OCI-LY3 (cell line): ENCODE data around the gene PMM1.
"Not testable (repeated sequence)": the region's sequence is repeated elsewhere in the genome, so short reads cannot be mapped to it uniquely, and the experiment has no call there.

ENCODE experiments used
- H2AFZ ChIP-seq: fragments of 200-600, 300-600 bp; shearing (Covaris generic); 2 replicates; pipeline ENCODE4 v1.6.0; 2014; ENCODE audit warnings: antibody characterized with exemption, low read depth, low read length
- H3K27ac ChIP-seq: fragments of 200-600, 300-600 bp; sonication (generic); 2 replicates; pipeline ENCODE4 v1.5.1; 2014; ENCODE audit warnings: mild to moderate bottlenecking, low read length, moderate library complexity, mixed read lengths
- H3K27me3 ChIP-seq: fragments of 200-600, 300-600 bp; sonication (generic); 2 replicates; pipeline ENCODE4 v1.6.1; 2014; ENCODE audit warnings: low read depth, low read length, mixed read lengths
- H3K36me3 ChIP-seq: fragments of 200-600, 300-600 bp; sonication (generic); replicated peaks from 2 replicates; pipeline ENCODE3; 2014; ENCODE audit warnings: low read depth, low read length, mixed read lengths
- H3K4me1 ChIP-seq: fragments of 300-600, 200-600 bp; sonication (generic); 2 replicates; pipeline ENCODE4 v1.6.1; 2014; ENCODE audit warnings: low read length, mixed read lengths
- H3K4me2 ChIP-seq: fragments of 200-600, 300-600 bp; sonication (generic); 2 replicates; pipeline ENCODE4 v1.6.1; 2014; ENCODE audit warnings: low read length, mixed read lengths
- H3K4me3 ChIP-seq: fragments of 300-600, 200-600 bp; sonication (generic); 2 replicates; pipeline ENCODE4 v1.5.1; 2014; ENCODE audit warnings: antibody characterized with exemption, mild to moderate bottlenecking, low read length, moderate library complexity
- H3K79me2 ChIP-seq: fragments of 300-600, 200-600 bp; shearing (Covaris generic); 2 replicates; pipeline ENCODE4 v1.6.1; 2014; ENCODE audit warnings: mild to moderate bottlenecking, low read length, mixed read lengths
- H3K9ac ChIP-seq: fragments of 300-600, 200-600 bp; shearing (Covaris generic); 2 replicates; pipeline ENCODE4 v1.6.0; 2014; ENCODE audit warnings: mild to moderate bottlenecking, low read length, moderate library complexity
- H3K9me3 ChIP-seq: fragments of 200-600, 300-600 bp; shearing (Covaris generic); 2 replicates; pipeline ENCODE4 v1.6.1; 2014; ENCODE audit warnings: low read length, mixed read lengths; ENCODE audit not compliant: insufficient read depth
- H4K20me1 ChIP-seq: fragments of 200-600, 300-600 bp; sonication (generic); 2 replicates; pipeline ENCODE4 v1.6.1; 2016; ENCODE audit warnings: low read length, mixed read lengths; ENCODE audit not compliant: insufficient read depth
- EZH2phosphoT487 ChIP-seq: fragments of 200-600 bp; shearing (Covaris generic); IDR thresholded peaks from 2 replicates; pipeline ENCODE4 v1.6.1; 2018; ENCODE audit warnings: antibody characterized with exemption, mixed run types, low read depth
- TF ChIP-seq, protein P1 (sequence below): fragments of 200-600, 300-600 bp; sonication (generic); IDR thresholded peaks from 2 replicates; pipeline ENCODE4 v1.5.1; 2014; ENCODE audit warnings: antibody characterized with exemption, low read length, low read depth

Gene PMM1

DNA sequence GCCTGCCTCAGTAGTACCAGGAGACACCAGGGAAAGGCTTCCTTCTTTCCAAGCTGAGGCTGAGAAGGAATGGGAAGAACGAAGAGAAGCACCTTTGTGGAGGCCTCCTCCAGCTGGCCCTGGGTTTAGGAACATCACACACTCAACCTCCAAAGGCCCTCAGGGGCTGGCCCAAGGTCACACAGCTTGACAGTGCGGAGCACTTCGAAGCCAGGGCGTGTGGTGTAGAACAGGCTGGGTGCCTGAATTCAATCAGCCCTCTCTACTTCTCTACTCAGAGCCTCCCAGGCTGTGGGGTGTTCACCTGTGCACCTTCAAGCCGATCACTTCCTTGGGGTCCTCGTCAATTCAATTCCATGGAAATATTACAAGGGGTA is 29.6 kb downstream of the PMM1 start:
- Histone ChIP-seq H4K20me1 (no peaks in the 10 kb centered on the region), H3K9me3 (no peaks in the 10 kb centered on the region), H3K4me2 (no peak overlapping the region), H3K79me2 (no peaks in the 10 kb centered on the region), H3K27me3 (peaks cover 24% of the 10 kb centered on the region), H2AFZ (no peak overlapping the region), H3K27ac (no peak overlapping the region), H3K4me3 (no peak overlapping the region), H3K9ac (no peak overlapping the region), H3K4me1 (no peaks in the 10 kb centered on the region), H3K36me3 (no peaks in the 10 kb centered on the region)
- no peak for TF ChIP-seq EZH2phosphoT487
- TF ChIP-seq, protein P1, sequence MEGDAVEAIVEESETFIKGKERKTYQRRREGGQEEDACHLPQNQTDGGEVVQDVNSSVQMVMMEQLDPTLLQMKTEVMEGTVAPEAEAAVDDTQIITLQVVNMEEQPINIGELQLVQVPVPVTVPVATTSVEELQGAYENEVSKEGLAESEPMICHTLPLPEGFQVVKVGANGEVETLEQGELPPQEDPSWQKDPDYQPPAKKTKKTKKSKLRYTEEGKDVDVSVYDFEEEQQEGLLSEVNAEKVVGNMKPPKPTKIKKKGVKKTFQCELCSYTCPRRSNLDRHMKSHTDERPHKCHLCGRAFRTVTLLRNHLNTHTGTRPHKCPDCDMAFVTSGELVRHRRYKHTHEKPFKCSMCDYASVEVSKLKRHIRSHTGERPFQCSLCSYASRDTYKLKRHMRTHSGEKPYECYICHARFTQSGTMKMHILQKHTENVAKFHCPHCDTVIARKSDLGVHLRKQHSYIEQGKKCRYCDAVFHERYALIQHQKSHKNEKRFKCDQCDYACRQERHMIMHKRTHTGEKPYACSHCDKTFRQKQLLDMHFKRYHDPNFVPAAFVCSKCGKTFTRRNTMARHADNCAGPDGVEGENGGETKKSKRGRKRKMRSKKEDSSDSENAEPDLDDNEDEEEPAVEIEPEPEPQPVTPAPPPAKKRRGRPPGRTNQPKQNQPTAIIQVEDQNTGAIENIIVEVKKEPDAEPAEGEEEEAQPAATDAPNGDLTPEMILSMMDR = no peak

DNA sequence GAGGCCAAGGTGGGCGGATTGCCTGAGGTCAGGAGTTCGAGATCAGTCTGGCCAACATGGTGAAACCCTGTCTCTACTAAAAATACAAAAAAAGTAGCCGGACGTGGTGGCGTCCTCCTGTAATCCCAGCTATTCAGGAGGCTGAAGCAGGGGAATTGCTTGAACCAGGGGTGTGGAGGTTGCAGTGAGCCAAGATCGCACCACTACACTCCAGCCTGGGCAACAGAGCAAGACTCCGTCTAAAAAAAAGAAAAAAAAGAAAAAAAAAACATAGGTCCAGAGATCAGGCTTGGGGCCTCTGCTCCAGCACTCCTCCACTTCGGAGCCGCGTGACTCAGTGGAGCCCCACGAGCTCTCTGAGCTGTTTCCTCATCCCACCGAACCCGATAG is 31.4 kb downstream of the PMM1 start:
- H2AFZ ChIP-seq, H3K79me2 ChIP-seq, H3K4me3 ChIP-seq, H3K9me3 ChIP-seq, H3K4me1 ChIP-seq, H4K20me1 ChIP-seq, H3K36me3 ChIP-seq, H3K27ac ChIP-seq, H3K4me2 ChIP-seq, H3K9ac ChIP-seq: not testable (repeated sequence)
- peaks cover 24% of the 10 kb centered on the region for H3K27me3 ChIP-seq

DNA sequence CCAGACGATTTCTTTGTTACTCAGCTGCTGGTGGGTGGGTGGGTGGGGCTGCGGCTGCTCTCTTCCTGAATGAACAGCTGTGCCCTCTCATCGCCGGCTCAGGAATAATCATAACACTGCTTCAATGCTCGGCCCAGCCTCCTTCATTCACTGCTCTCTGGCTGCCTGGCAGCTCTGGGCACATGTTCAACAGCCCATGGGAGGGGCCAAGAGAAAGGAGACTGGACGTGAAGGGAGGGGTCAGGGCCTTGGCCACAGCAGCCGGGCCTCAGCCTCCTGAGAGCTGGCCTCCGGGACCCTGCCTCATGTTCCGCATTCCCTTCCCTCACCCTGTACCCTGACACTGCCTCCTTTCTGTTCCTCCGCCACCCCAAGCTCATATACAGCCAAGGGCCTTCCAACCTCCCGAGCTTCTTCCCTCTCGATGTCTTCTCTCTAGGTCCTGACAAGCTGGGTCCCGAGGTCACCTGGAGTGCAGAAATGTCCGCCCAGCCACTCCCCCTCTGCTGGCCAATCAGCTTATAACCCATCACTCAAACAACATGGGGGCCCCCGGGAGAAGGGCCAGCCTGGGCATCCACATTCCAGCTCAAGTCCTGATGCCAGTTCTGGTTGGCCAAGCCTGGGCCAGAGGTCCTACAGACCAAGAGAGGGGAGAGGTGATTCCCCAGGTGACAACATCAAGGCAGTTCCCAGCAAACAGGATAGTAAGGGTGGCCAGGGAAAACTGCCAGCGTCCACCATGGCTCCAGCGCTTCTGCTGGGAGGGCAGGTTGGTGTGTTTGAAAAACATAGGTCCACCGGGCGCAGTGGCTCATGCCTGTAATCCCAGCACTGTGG is 32.0 kb downstream of the PMM1 start:
- H3K27me3 ChIP-seq = peaks cover 24% of the 10 kb centered on the region
- H3K4me1 ChIP-seq = no peaks in the 10 kb centered on the region
- no peak overlapping the region for H3K27ac ChIP-seq
- H3K9ac ChIP-seq = no peak overlapping the region
- H4K20me1 ChIP-seq = no peaks in the 10 kb centered on the region
- H3K4me2 ChIP-seq = no peak overlapping the region
- H2AFZ ChIP-seq = 0 out of 2 replicates have a peak overlapping the region, but pooled peaks have one; percentile 14
- no peaks in the 10 kb centered on the region for H3K36me3 ChIP-seq
- no peaks in the 10 kb centered on the region for H3K9me3 ChIP-seq
- no peak for TF ChIP-seq EZH2phosphoT487
- TF ChIP-seq, protein P1 = no peak
- H3K79me2 ChIP-seq = no peaks in the 10 kb centered on the region
- no peak overlapping the region for H3K4me3 ChIP-seq

DNA sequence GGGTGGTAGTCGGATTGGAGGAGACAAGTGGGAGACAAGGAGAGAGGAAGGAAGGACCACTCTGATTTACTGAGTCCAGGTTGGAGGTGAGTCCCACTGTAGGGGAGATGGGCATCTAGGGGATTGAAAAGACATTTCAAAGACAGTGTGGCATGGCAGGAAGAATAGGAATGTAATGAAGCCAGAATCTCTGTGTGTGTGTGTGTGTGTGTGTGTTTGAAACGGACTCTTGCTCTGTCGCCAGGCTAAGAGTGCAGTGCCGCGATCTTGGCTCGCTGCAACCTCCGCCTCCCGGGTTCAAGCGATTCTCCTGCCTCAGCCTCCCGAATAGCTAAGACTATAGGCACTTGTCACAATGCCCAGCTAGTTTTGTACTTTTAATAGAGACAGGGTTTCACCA is 33.1 kb downstream of the PMM1 start:
- peaks cover 17% of the 10 kb centered on the region for H3K27me3 ChIP-seq
- H3K4me1 ChIP-seq = no peaks in the 10 kb centered on the region
- H2AFZ ChIP-seq = no peak overlapping the region
- no peaks in the 10 kb centered on the region for H4K20me1 ChIP-seq
- TF ChIP-seq, protein P1 = no peak
- no peak for TF ChIP-seq EZH2phosphoT487
- no peaks in the 10 kb centered on the region for H3K9me3 ChIP-seq
- H3K4me3 ChIP-seq = no peak overlapping the region
- no peak overlapping the region for H3K9ac ChIP-seq
- H3K36me3 ChIP-seq = no peaks in the 10 kb centered on the region
- no peaks in the 10 kb centered on the region for H3K79me2 ChIP-seq
- H3K27ac ChIP-seq = no peak overlapping the region
- no peak overlapping the region for H3K4me2 ChIP-seq
